Measurements from ENCODE around the gene BMPR1A. TPM values are rescaled to one million over a fixed set of nuclear protein-coding genes. Genes with fewer than 3 reads are reported as not detected.
A peak's percentile ranks its signal among the peaks of the same experiment; 100 is the strongest.

Gene BMPR1A
- total RNA-seq, 4 donors from 2014 or later, result 21.1 to 33.3 (median 26.7) TPM

GRCh38 chr10:86773498-86773897, 17.1 kb downstream of the BMPR1A start:
- no peak for DNase-seq (ENCODE audit: low spot score in 2 of 2)
- Histone ChIP-seq H3K4me3 (no peak overlapping the region), H3K36me3 (no peaks in the 10 kb centered on the region), H3K9me3 (no peaks in the 10 kb centered on the region), H3K27me3 (no peaks in the 10 kb centered on the region), H3K4me1 (peaks cover 34% of the 10 kb centered on the region), H3K27ac (no peak overlapping the region)
- 77% methylated on average over 6 of the region's 6 CpGs for WGBS
- TF ChIP-seq POLR2A (IDR thresholded peaks at IDR 0.05) (no peak), CTCF (IDR thresholded peaks at IDR 0.05) (no peak), EP300 (IDR thresholded peaks at IDR 0.05) (no peak), POLR2AphosphoS5 (IDR thresholded peaks at IDR 0.05) (no peak)

- Histone ChIP-seq H3K4me1 (peaks cover 24% of the 10 kb centered on the region), H3K4me3 (no peak overlapping the region), H3K27ac (no peak overlapping the region), H3K27me3 (no peaks in the 10 kb centered on the region), H3K36me3 (no peaks in the 10 kb centered on the region), H3K9me3 (no peaks in the 10 kb centered on the region)
- 37% methylated on average over 6 of the region's 6 CpGs for WGBS
- no peak for TF ChIP-seq EP300 (IDR thresholded peaks at IDR 0.05)
- no peak for TF ChIP-seq POLR2A (IDR thresholded peaks at IDR 0.05)
- no peak for DNase-seq (ENCODE audit: low spot score in 2 of 2)
Measured at GRCh38 chr10:86775056-86775869, 18.8 kb downstream of the BMPR1A start.

GRCh38 chr10:86775870-86776180, 19.4 kb downstream of the BMPR1A start:
- WGBS, result 58% methylated on average over 3 of the region's 3 CpGs
- H3K27ac ChIP-seq, result no peak overlapping the region
- no peak for DNase-seq (ENCODE audit: low spot score in 2 of 2)
- no peak for TF ChIP-seq EP300 (IDR thresholded peaks at IDR 0.05)
- no peak for TF ChIP-seq CTCF (IDR thresholded peaks at IDR 0.05)
- TF ChIP-seq POLR2A (IDR thresholded peaks at IDR 0.05), result no peak
- TF ChIP-seq POLR2AphosphoS5 (IDR thresholded peaks at IDR 0.05), result no peak
- H3K4me1 ChIP-seq, result peaks cover 19% of the 10 kb centered on the region
- no peak overlapping the region for H3K4me3 ChIP-seq
- no peaks in the 10 kb centered on the region for H3K9me3 ChIP-seq
- H3K36me3 ChIP-seq, result no peaks in the 10 kb centered on the region
- no peaks in the 10 kb centered on the region for H3K27me3 ChIP-seq

GRCh38 chr10:86779220-86780017, 23.0 kb downstream of the BMPR1A start:
- peaks cover 16% of the 10 kb centered on the region for H3K4me1 ChIP-seq
- no peak overlapping the region for H3K4me3 ChIP-seq
- no peak overlapping the region for H3K27ac ChIP-seq
- no peaks in the 10 kb centered on the region for H3K9me3 ChIP-seq
- WGBS, result 73% methylated on average over 5 of the region's 5 CpGs
- no peak for TF ChIP-seq EP300 (IDR thresholded peaks at IDR 0.05)
- H3K27me3 ChIP-seq, result no peaks in the 10 kb centered on the region
- no peaks in the 10 kb centered on the region for H3K36me3 ChIP-seq
- DNase-seq (ENCODE audit: low spot score in 2 of 2), result no peak

GRCh38 chr10:86782701-86783418, 26.4 kb downstream of the BMPR1A start:
- no peak overlapping the region for H3K4me3 ChIP-seq
- no peaks in the 10 kb centered on the region for H3K9me3 ChIP-seq
- H3K27me3 ChIP-seq, result no peaks in the 10 kb centered on the region
- no peak for DNase-seq (ENCODE audit: low spot score in 2 of 2)
- H3K4me1 ChIP-seq, result peaks cover 26% of the 10 kb centered on the region
- no peak overlapping the region for H3K27ac ChIP-seq
- TF ChIP-seq CTCF (IDR thresholded peaks at IDR 0.05), result no peak
- no peak for TF ChIP-seq EP300 (IDR thresholded peaks at IDR 0.05)
- no peak for TF ChIP-seq POLR2A (IDR thresholded peaks at IDR 0.05)
- no peak for TF ChIP-seq POLR2AphosphoS5 (IDR thresholded peaks at IDR 0.05)
- no peaks in the 10 kb centered on the region for H3K36me3 ChIP-seq
- WGBS, result 75% methylated on average over 1 of the region's 1 CpG

- 74% methylated on average over 4 of the region's 4 CpGs for WGBS
- peaks cover 26% of the 10 kb centered on the region for H3K4me1 ChIP-seq
- no peaks in the 10 kb centered on the region for H3K36me3 ChIP-seq
- no peak overlapping the region for H3K4me3 ChIP-seq
- TF ChIP-seq POLR2A (IDR thresholded peaks at IDR 0.05), result no peak
- no peak for TF ChIP-seq CTCF (IDR thresholded peaks at IDR 0.05)
- no peak for TF ChIP-seq POLR2AphosphoS5 (IDR thresholded peaks at IDR 0.05)
- TF ChIP-seq EP300 (IDR thresholded peaks at IDR 0.05), result no peak
- peak overlapping the region; percentile 54 for H3K27ac ChIP-seq
- no peaks in the 10 kb centered on the region for H3K9me3 ChIP-seq
- no peaks in the 10 kb centered on the region for H3K27me3 ChIP-seq
- no peak for DNase-seq (ENCODE audit: low spot score in 2 of 2)
Measured at GRCh38 chr10:86785037-86785436, 28.6 kb downstream of the BMPR1A start.

All from suprapubic skin (tissue), 4 donors.